Ishikawa (cell line): Measurements from ENCODE around the gene PITPNC1.

Source experiments
- CEBPB ChIP-seq: IDR thresholded peaks from 2 replicates; pipeline ENCODE4 v1.6.1; 2012
- CREB1 ChIP-seq: IDR thresholded peaks from 2 replicates; pipeline ENCODE4 v1.6.1; 2012; ENCODE audit warnings: low read depth
- EGR1 ChIP-seq: IDR thresholded peaks from 2 replicates; pipeline ENCODE4 v1.6.1; 2012
- FOXM1 ChIP-seq: IDR thresholded peaks from 2 replicates; pipeline ENCODE4 v1.6.1; 2012; ENCODE audit warnings: low read depth, borderline replicate concordance
- MAX ChIP-seq: IDR thresholded peaks from 2 replicates; pipeline ENCODE4 v1.6.1; 2012
- NFIC ChIP-seq: IDR thresholded peaks from 2 replicates; pipeline ENCODE4 v1.6.1; 2012
- RAD21 ChIP-seq: IDR thresholded peaks from 2 replicates; pipeline ENCODE4 v1.6.1; 2012; ENCODE audit warnings: low read depth
- TAF1 ChIP-seq: IDR thresholded peaks from 2 replicates; pipeline ENCODE4 v1.6.1; 2012; ENCODE audit warnings: low read depth, mild to moderate bottlenecking
- TCF12 ChIP-seq: IDR thresholded peaks from 2 replicates; pipeline ENCODE4 v1.6.1; 2012; ENCODE audit warnings: low read depth
- TEAD4 ChIP-seq: IDR thresholded peaks from 2 replicates; pipeline ENCODE4 v1.6.1; 2012
- YY1 ChIP-seq: IDR thresholded peaks from 2 replicates; pipeline ENCODE4 v1.6.1; 2012; ENCODE audit warnings: low read depth

GRCh38 chr17:67569873-67570272 lies 192.8 kb downstream of the PITPNC1 start:
- TF ChIP-seq RAD21 (no peak), TAF1 (no peak), EGR1 (no peak), TCF12 (no peak), NFIC (no peak), TEAD4 (no peak), CREB1 (no peak), MAX (no peak), CEBPB (no peak), YY1 (no peak), FOXM1 (no peak)
